Measurements from ENCODE around the gene HTR3E. TPM values are rescaled to one million over a fixed set of nuclear protein-coding genes. Genes with fewer than 3 reads are reported as not detected.

The HTR3E gene
- total and polyA plus RNA-seq, 2 of the 13 experiments (the other 11 are each of a cell fraction or from before 2014, with no cell fraction given), result not detected

DNA sequence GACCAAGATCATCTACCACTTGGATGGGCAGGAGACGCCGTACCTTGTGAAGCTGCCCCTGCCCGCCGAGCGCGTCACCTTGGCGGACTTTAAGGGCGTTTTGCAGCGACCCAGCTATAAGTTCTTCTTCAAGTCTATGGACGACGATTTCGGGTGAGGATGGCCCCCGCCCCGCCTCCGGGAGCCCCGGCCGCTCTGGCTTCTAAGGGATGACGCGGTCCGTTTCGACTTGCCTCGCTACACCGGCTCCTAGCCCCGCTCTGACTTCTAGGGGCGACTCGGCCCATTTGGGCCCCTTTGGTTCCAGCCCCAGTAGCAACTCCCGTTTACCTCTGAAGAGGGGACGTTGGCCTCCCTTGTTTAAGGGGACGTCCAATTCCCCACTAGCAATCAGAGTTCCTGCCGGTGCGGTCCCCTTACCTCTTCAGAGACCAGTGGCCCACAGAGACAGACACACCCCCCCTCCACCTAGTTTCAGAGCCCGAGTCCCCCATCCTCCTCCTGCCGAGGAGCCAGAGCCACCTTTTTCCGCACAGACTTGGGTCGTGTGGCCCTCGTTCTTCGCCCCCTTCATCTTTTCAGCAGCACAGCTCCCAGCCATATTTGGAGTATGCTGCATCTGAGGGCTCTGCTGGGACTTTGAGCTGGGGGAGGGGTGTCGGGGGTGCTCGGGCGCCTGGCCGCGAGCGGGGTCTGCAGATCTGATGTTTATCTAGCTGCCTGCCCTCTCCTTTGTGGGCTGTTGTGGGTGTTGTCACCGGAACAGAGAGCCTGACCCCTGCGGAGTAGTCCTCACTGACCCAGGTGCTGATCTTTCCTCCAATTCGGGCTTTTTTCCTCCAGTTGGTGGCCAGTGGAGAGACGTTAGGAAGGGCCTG is 59.0 kb downstream of the HTR3E start (continued):
- TF ChIP-seq, protein P1, sequence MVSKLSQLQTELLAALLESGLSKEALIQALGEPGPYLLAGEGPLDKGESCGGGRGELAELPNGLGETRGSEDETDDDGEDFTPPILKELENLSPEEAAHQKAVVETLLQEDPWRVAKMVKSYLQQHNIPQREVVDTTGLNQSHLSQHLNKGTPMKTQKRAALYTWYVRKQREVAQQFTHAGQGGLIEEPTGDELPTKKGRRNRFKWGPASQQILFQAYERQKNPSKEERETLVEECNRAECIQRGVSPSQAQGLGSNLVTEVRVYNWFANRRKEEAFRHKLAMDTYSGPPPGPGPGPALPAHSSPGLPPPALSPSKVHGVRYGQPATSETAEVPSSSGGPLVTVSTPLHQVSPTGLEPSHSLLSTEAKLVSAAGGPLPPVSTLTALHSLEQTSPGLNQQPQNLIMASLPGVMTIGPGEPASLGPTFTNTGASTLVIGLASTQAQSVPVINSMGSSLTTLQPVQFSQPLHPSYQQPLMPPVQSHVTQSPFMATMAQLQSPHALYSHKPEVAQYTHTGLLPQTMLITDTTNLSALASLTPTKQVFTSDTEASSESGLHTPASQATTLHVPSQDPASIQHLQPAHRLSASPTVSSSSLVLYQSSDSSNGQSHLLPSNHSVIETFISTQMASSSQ (IDR thresholded peaks at IDR 0.05; ENCODE audit: low read depth), result no peak
- TF ChIP-seq, protein P1 (CRISPR knock-in tag; IDR thresholded peaks at IDR 0.05; ENCODE audit: borderline replicate concordance), result no peak
- 0 out of 2 replicates have a peak, but pooled peaks have one; percentile 17 for TF ChIP-seq MEF2D (CRISPR knock-in tag; IDR thresholded peaks at IDR 0.05)
- peak; percentile 74 for TF ChIP-seq ZBTB7B (CRISPR knock-in tag; IDR thresholded peaks at IDR 0.05)
- TF ChIP-seq, protein P2, sequence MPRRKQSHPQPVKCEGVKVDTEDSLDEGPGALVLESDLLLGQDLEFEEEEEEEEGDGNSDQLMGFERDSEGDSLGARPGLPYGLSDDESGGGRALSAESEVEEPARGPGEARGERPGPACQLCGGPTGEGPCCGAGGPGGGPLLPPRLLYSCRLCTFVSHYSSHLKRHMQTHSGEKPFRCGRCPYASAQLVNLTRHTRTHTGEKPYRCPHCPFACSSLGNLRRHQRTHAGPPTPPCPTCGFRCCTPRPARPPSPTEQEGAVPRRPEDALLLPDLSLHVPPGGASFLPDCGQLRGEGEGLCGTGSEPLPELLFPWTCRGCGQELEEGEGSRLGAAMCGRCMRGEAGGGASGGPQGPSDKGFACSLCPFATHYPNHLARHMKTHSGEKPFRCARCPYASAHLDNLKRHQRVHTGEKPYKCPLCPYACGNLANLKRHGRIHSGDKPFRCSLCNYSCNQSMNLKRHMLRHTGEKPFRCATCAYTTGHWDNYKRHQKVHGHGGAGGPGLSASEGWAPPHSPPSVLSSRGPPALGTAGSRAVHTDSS (CRISPR knock-in tag; conservative IDR thresholded peaks at IDR 0.05), result no peak
- no peak for TF ChIP-seq ZNF343 (CRISPR knock-in tag; IDR thresholded peaks at IDR 0.05)
- no peak for TF ChIP-seq NR1H2 (CRISPR knock-in tag; IDR thresholded peaks at IDR 0.05; ENCODE audit: borderline replicate concordance, low read depth)
- no peak for TF ChIP-seq PCBP1 (IDR thresholded peaks at IDR 0.05; ENCODE audit: borderline replicate concordance, low read depth, low read length)
- TF ChIP-seq ZNF652 (CRISPR knock-in tag; IDR thresholded peaks at IDR 0.05; ENCODE audit: borderline replicate concordance, low read depth), result no peak
- TF ChIP-seq ZFP36L2 (CRISPR knock-in tag; IDR thresholded peaks at IDR 0.05), result no peak
- TF ChIP-seq, protein P3, sequence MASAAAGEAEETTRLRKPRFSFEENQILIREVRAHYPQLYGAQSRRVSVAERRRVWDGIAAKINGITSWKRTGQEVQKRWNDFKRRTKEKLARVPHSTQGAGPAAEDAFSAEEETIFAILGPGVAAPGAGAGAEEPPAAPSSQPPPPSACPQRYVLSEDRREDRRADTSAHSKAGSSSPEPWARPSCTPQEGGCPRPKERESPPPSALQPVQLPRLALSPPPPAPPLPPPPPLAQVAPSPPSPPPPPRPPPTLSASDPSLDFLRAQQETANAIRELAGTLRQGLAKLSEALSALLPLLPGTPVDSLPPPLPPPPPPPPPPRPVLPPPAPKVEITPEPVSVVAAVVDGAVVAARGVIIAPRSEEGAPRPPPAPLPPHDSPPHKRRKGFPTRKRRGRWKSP (CRISPR knock-in tag; IDR thresholded peaks at IDR 0.05), result peak; percentile 69
- peak; percentile 36 for TF ChIP-seq ZNF768 (CRISPR knock-in tag; IDR thresholded peaks at IDR 0.05)
- TF ChIP-seq, protein P4, sequence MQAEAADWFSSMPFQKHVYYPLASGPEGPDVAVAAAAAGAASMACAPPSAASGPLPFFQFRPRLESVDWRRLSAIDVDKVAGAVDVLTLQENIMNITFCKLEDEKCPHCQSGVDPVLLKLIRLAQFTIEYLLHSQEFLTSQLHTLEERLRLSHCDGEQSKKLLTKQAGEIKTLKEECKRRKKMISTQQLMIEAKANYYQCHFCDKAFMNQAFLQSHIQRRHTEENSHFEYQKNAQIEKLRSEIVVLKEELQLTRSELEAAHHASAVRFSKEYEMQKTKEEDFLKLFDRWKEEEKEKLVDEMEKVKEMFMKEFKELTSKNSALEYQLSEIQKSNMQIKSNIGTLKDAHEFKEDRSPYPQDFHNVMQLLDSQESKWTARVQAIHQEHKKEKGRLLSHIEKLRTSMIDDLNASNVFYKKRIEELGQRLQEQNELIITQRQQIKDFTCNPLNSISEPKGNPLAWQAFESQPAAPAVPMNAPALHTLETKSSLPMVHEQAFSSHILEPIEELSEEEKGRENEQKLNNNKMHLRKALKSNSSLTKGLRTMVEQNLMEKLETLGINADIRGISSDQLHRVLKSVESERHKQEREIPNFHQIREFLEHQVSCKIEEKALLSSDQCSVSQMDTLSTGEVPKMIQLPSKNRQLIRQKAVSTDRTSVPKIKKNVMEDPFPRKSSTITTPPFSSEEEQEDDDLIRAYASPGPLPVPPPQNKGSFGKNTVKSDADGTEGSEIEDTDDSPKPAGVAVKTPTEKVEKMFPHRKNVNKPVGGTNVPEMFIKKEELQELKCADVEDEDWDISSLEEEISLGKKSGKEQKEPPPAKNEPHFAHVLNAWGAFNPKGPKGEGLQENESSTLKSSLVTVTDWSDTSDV (CRISPR knock-in tag; IDR thresholded peaks at IDR 0.05), result no peak
- TF ChIP-seq MAZ (IDR thresholded peaks at IDR 0.05; ENCODE audit: borderline replicate concordance, low read depth, low read length), result peak; percentile 10; the same call in 1 of the 2 replicates
- TF ChIP-seq MAZ (CRISPR knock-in tag; IDR thresholded peaks at IDR 0.05; ENCODE audit: low read depth), result no peak; the same call in 1 of the 2 replicates
- 0 out of 2 replicates have a peak, but pooled peaks have one; percentile 39 for TF ChIP-seq ZNF670 (CRISPR knock-in tag; IDR thresholded peaks at IDR 0.05; ENCODE audit: borderline replicate concordance)

Data from HepG2 (cell line).